H9 (cell line): ENCODE results near the gene C16orf92. TPM values are rescaled to one million over a fixed set of nuclear protein-coding genes. Genes with fewer than 3 reads are reported as not detected.

ENCODE experiments used
- DNase-seq: peaks from one replicate; pipeline ENCODE4 v3.0.0-alpha.2; 2017
- H2AFZ ChIP-seq: one replicate; pipeline ENCODE4 v1.6.1; 2013; ENCODE audit warnings: mild to moderate bottlenecking, low read length, control low read depth, moderate library complexity
- H2AK5ac ChIP-seq: 2 replicates; pipeline ENCODE4 v1.6.1; 2013; ENCODE audit warnings: low read length, control low read depth, mixed read lengths; ENCODE audit not compliant: insufficient read length
- H2BK120ac ChIP-seq: one replicate; pipeline ENCODE4 v1.6.1; 2013; ENCODE audit warnings: low read depth, mild to moderate bottlenecking, low read length, control low read depth, inconsistent platforms; ENCODE audit not compliant: poor library complexity, severe bottlenecking
- H2BK12ac ChIP-seq: 2 replicates; pipeline ENCODE4 v1.6.1; 2013; ENCODE audit warnings: low read length, control low read depth, mixed read lengths, low read depth; ENCODE audit not compliant: insufficient read length
- H2BK15ac ChIP-seq: 2 replicates; pipeline ENCODE4 v1.6.1; 2013; ENCODE audit warnings: low read depth, low read length, control low read depth
- H2BK20ac ChIP-seq: one replicate; pipeline ENCODE4 v1.6.1; 2013; ENCODE audit warnings: low read depth, mild to moderate bottlenecking, low read length, control low read depth, inconsistent platforms; ENCODE audit not compliant: poor library complexity, severe bottlenecking
- H2BK5ac ChIP-seq: 2 replicates; pipeline ENCODE4 v1.6.1; 2013; ENCODE audit warnings: low read length, control low read depth, mixed read lengths; ENCODE audit not compliant: insufficient read length
- H3K14ac ChIP-seq: 2 replicates; pipeline ENCODE4 v1.6.1; 2013; ENCODE audit warnings: low read length, control low read depth; ENCODE audit not compliant: insufficient read depth
- H3K18ac ChIP-seq: 2 replicates; pipeline ENCODE4 v1.6.1; 2013; ENCODE audit warnings: low read depth, mild to moderate bottlenecking, mixed read lengths, low read length, control low read depth; ENCODE audit not compliant: insufficient read length
- H3K23ac ChIP-seq: 2 replicates; pipeline ENCODE4 v1.6.1; 2013; ENCODE audit warnings: low read length, control low read depth, mixed read lengths, low read depth; ENCODE audit not compliant: insufficient read length
- H3K23me2 ChIP-seq: 2 replicates; pipeline ENCODE4 v1.6.1; 2013; ENCODE audit warnings: low read depth, mild to moderate bottlenecking, mixed read lengths, low read length, control low read depth; ENCODE audit not compliant: insufficient read length, poor library complexity, severe bottlenecking
- H3K27ac ChIP-seq: 2 replicates; pipeline ENCODE4 v1.5.1; 2013; ENCODE audit warnings: low read length, control low read depth, mixed read lengths, low read depth; ENCODE audit not compliant: insufficient read length
- H3K27me3 ChIP-seq: 2 replicates; pipeline ENCODE4 v1.6.1; 2013; ENCODE audit warnings: low read length, control low read depth, inconsistent platforms; ENCODE audit not compliant: insufficient read depth
- H3K4ac ChIP-seq: 2 replicates; pipeline ENCODE4 v1.6.1; 2013; ENCODE audit warnings: low read depth, mild to moderate bottlenecking, control low read depth, inconsistent platforms, low read length, moderate library complexity
- H3K4me1 ChIP-seq: 2 replicates; pipeline ENCODE4 v1.6.1; 2013; ENCODE audit warnings: low read length, control low read depth, inconsistent platforms; ENCODE audit not compliant: insufficient read depth
- H3K4me2 ChIP-seq: 2 replicates; pipeline ENCODE4 v1.6.1; 2013; ENCODE audit warnings: low read length, control low read depth, mixed read lengths; ENCODE audit not compliant: insufficient read length, insufficient read depth
- H3K56ac ChIP-seq: 2 replicates; pipeline ENCODE4 v1.6.1; 2013; ENCODE audit warnings: low read depth, mild to moderate bottlenecking, mixed read lengths, low read length, control low read depth; ENCODE audit not compliant: insufficient read length
- H3K79me1 ChIP-seq: 2 replicates; pipeline ENCODE4 v1.6.1; 2013; ENCODE audit warnings: low read depth, mild to moderate bottlenecking, moderate library complexity, low read length, control low read depth, inconsistent platforms; ENCODE audit not compliant: insufficient read depth, poor library complexity, severe bottlenecking
- H3K79me2 ChIP-seq: 2 replicates; pipeline ENCODE4 v1.6.1; 2013; ENCODE audit warnings: low read length, control low read depth, inconsistent platforms; ENCODE audit not compliant: insufficient read depth
- H3K9ac ChIP-seq: 2 replicates; pipeline ENCODE4 v1.6.1; 2013; ENCODE audit warnings: low read length, control low read depth, mixed read lengths; ENCODE audit not compliant: insufficient read length; ENCODE audit errors: extremely low read depth
- H3K9me3 ChIP-seq: one replicate; pipeline ENCODE4 v1.6.1; 2013; ENCODE audit warnings: low read depth, low read length, inconsistent platforms; ENCODE audit not compliant: control insufficient read depth
- H3T11ph ChIP-seq: one replicate; pipeline ENCODE4 v1.6.1; 2013; ENCODE audit warnings: mild to moderate bottlenecking, low read length, control low read depth, inconsistent platforms
- H4K20me1 ChIP-seq: one replicate; pipeline ENCODE4 v1.6.1; 2013; ENCODE audit not compliant: control insufficient read depth, insufficient read length, insufficient read depth
- H4K5ac ChIP-seq: 2 replicates; pipeline ENCODE4 v1.6.1; 2013; ENCODE audit warnings: low read depth, mild to moderate bottlenecking, mixed read lengths, low read length, control low read depth; ENCODE audit not compliant: insufficient read length
- H4K8ac ChIP-seq: replicated peaks from 2 replicates; pipeline ENCODE4 v1.6.1; 2013; ENCODE audit warnings: low read length, control low read depth, mixed read lengths, low read depth; ENCODE audit not compliant: insufficient read length
- H4K91ac ChIP-seq: 2 replicates; pipeline ENCODE4 v1.6.1; 2013; ENCODE audit warnings: low read depth, mild to moderate bottlenecking, moderate library complexity, mixed read lengths, low read length, control low read depth; ENCODE audit not compliant: insufficient read length
- H3K27ac Mint-ChIP-seq, 3 experiments: 2 replicates in 2 of 3; 3 replicates in 1 of 3; pipeline ENCODE4 v1.8.0; 2020 to 2021; ENCODE audit warnings: mixed read lengths in 3 of 3, mild to moderate bottlenecking in 1 of 3, moderate library complexity in 1 of 3
- H3K27me3 Mint-ChIP-seq: 2 replicates; pipeline ENCODE4 v1.8.0; 2021; ENCODE audit warnings: low read depth, mild to moderate bottlenecking, moderate library complexity, mixed read lengths
- H3K36me3 Mint-ChIP-seq, 3 experiments: 2 replicates in 2 of 3; 3 replicates in 1 of 3; pipeline ENCODE4 v1.8.0; 2020 to 2021; ENCODE audit warnings: low read depth in 3 of 3, mixed read lengths in 3 of 3; ENCODE audit not compliant: insufficient read depth in 1 of 3
- H3K4me1 Mint-ChIP-seq, 2 experiments: 2 replicates each; pipeline ENCODE4 v1.8.0; 2020; ENCODE audit warnings: mixed read lengths in 2 of 2
- H3K4me3 Mint-ChIP-seq, 2 experiments: 2 replicates in 1 of 2; 3 replicates in 1 of 2; pipeline ENCODE4 v1.8.0; 2020 to 2021; ENCODE audit warnings: mild to moderate bottlenecking in 2 of 2, mixed read lengths in 2 of 2, moderate library complexity in 1 of 2
- H3K9me3 Mint-ChIP-seq, 2 experiments: 2 replicates in 1 of 2; 3 replicates in 1 of 2; pipeline ENCODE4 v1.8.0; 2020; ENCODE audit warnings: mild to moderate bottlenecking in 2 of 2, mixed read lengths in 2 of 2, moderate library complexity in 1 of 2
- WGBS: extraction: QIAGEN DNeasy Blood & Tissue Kit; methylation state at CpG from one replicate; pipeline ENCODE4 v1.1.7; 2013; ENCODE audit warnings: missing lambda C conversion rate, low lambda C conversion rate, mixed read lengths; ENCODE audit not compliant: insufficient read length; ENCODE audit errors: extremely low coverage; 5-methylcytosine and 5-hydroxymethylcytosine counted together
- total RNA-seq: library from RNA; stranded (reverse); gene quantifications from 2 replicates; pipeline ENCODE4 v1.2.1, GENCODE V29; 2021
- TF ChIP-seq, protein P1 (sequence below): fragments of 200-600 bp; sonication (generic); conservative IDR thresholded peaks from 3 replicates; pipeline ENCODE4 v1.8.0; 2021; ENCODE audit warnings: antibody characterized with exemption, mild to moderate bottlenecking

The C16orf92 gene
- total RNA-seq, 1 experiment from 2014 or later, result not detected

- Mint-ChIP-seq H3K4me1 (0 out of 4 replicates have a peak, but pooled peaks cover 0 to 3% of the 10 kb centered on the region in 2 experiments), H3K9me3 (no peaks in the 10 kb centered on the region), H3K27me3 (peaks cover 3% of the 10 kb centered on the region), H3K4me3 (no peak overlapping the region), H3K36me3 (peaks cover 0 to 4% (median 2%) of the 10 kb centered on the region in 3 experiments; a peak in 3 of 7 replicates), H3K27ac (no peak overlapping the region)
- no peak overlapping the region for H2AK5ac ChIP-seq
- H3K18ac ChIP-seq, result no peak overlapping the region
- no peak overlapping the region for H3K23ac ChIP-seq
- WGBS, result no CpG with 5 or more reads among the region's 4 CpGs
- H3K9me3 ChIP-seq, result no peaks in the 10 kb centered on the region
- no peak overlapping the region for H4K5ac ChIP-seq
- TF ChIP-seq, protein P1, sequence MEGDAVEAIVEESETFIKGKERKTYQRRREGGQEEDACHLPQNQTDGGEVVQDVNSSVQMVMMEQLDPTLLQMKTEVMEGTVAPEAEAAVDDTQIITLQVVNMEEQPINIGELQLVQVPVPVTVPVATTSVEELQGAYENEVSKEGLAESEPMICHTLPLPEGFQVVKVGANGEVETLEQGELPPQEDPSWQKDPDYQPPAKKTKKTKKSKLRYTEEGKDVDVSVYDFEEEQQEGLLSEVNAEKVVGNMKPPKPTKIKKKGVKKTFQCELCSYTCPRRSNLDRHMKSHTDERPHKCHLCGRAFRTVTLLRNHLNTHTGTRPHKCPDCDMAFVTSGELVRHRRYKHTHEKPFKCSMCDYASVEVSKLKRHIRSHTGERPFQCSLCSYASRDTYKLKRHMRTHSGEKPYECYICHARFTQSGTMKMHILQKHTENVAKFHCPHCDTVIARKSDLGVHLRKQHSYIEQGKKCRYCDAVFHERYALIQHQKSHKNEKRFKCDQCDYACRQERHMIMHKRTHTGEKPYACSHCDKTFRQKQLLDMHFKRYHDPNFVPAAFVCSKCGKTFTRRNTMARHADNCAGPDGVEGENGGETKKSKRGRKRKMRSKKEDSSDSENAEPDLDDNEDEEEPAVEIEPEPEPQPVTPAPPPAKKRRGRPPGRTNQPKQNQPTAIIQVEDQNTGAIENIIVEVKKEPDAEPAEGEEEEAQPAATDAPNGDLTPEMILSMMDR, result no peak
- no peaks in the 10 kb centered on the region for H3K4me1 ChIP-seq
- no peak overlapping the region for H3K4ac ChIP-seq
- no peak overlapping the region for H2BK5ac ChIP-seq
- no peak overlapping the region for H3T11ph ChIP-seq
- no peak overlapping the region for H2BK120ac ChIP-seq
- H3K9ac ChIP-seq, result no peak overlapping the region
- H4K91ac ChIP-seq, result no peak overlapping the region
- no peak overlapping the region for H3K14ac ChIP-seq
- H3K23me2 ChIP-seq, result peaks cover 4% of the 10 kb centered on the region
- H3K27me3 ChIP-seq, result no peaks in the 10 kb centered on the region; the same call in 1 of the 2 replicates
- no peaks in the 10 kb centered on the region for H3K79me1 ChIP-seq
- no peak overlapping the region for H2BK20ac ChIP-seq
- H2AFZ ChIP-seq, result no peak overlapping the region
- H2BK15ac ChIP-seq, result no peak overlapping the region
- no peaks in the 10 kb centered on the region for H4K20me1 ChIP-seq
- no peaks in the 10 kb centered on the region for H3K79me2 ChIP-seq
- no peak overlapping the region for H3K4me2 ChIP-seq
- no peak overlapping the region for H3K27ac ChIP-seq
- H3K56ac ChIP-seq, result no peak overlapping the region
- no peak overlapping the region for H2BK12ac ChIP-seq
- DNase-seq, result no peak
- H4K8ac ChIP-seq, result no peak overlapping the region
These were observed 4.3 kb upstream of the C16orf92 start for GRCh38 chr16:30018731-30019158.
